Thoracic aorta (tissue), 2 donors: Measurements from ENCODE around the gene FAM163A. TPM values are rescaled to one million over a fixed set of nuclear protein-coding genes. Genes with fewer than 3 reads are reported as not detected.
"Not testable (repeated sequence)": the region's sequence is repeated elsewhere in the genome, so short reads cannot be mapped to it uniquely, and the experiment has no call there.

Experiments used
- ATAC-seq: fragments of 150-250 bp; one replicate; pipeline ENCODE4 v1.8.0; 2017; ENCODE audit warnings: low read depth; ENCODE audit not compliant: insufficient number of reproducible peaks, low FRiP score
- DNase-seq: peaks from one replicate; pipeline ENCODE4 v3.0.0-alpha.2; 2020; ENCODE audit warnings: low spot score
- H3K27ac ChIP-seq, 2 donors: fragments of 200-600 bp; sonication (generic); 1 replicate in 1 of 2; 2 replicates in 1 of 2; pipeline ENCODE4 v1.5.1; 2016; ENCODE audit warnings: mild to moderate bottlenecking in 2 of 2, moderate library complexity in 2 of 2
- H3K27me3 ChIP-seq: fragments of 200-600 bp; sonication (generic); replicated peaks from 2 replicates; pipeline ENCODE4 v1.6.0; 2016; ENCODE audit warnings: mild to moderate bottlenecking; ENCODE audit not compliant: insufficient read depth
- H3K36me3 ChIP-seq: fragments of 200-600 bp; sonication (generic); one replicate; pipeline ENCODE4 v1.5.1; 2016
- H3K4me1 ChIP-seq, 2 donors: fragments of 200-600 bp; sonication (generic); 1 replicate in 1 of 2; 2 replicates in 1 of 2; pipeline versions ENCODE4 v1.5.1 to v1.6.0; 2016; ENCODE audit warnings: low read depth in 2 of 2, mild to moderate bottlenecking in 1 of 2; ENCODE audit not compliant: control insufficient read depth in 1 of 2
- H3K4me3 ChIP-seq: fragments of 200-600 bp; sonication (generic); 2 replicates; pipeline ENCODE4 v1.5.1; 2016; ENCODE audit warnings: mild to moderate bottlenecking
- H3K9me3 ChIP-seq: fragments of 200-600 bp; sonication (generic); 2 replicates; pipeline ENCODE4 v1.5.1; 2016
- CTCF ChIP-seq: fragments of 200-600 bp; sonication (generic); IDR thresholded peaks from one replicate; pipeline ENCODE4 v1.5.1; 2019; ENCODE audit warnings: antibody characterized with exemption
- total RNA-seq, 2 donors: library from RNA; depleted of rRNA; stranded (reverse); fragments of >200 nt; gene quantifications; one replicate each; pipeline versions ENCODE4 v1.1.0 to v1.2.3, GENCODE V29; 2016

Gene FAM163A
- not detected for total RNA-seq

- H3K4me3 ChIP-seq = peak within 1 kb of the TSS; percentile 46
- DNase-seq (no peak), ATAC-seq (no peak)
- no peak within 1 kb of the TSS for H3K27ac ChIP-seq
- peaks cover 9% of the 10 kb centered on the region for H3K27me3 ChIP-seq
- no peaks in the 10 kb centered on the region for H3K9me3 ChIP-seq
- no peaks in the 10 kb centered on the region for H3K36me3 ChIP-seq
- no peak for TF ChIP-seq CTCF
- peaks cover 5 to 20% of the 10 kb centered on the region in 2 donors for H3K4me1 ChIP-seq
These were observed at the start of gene FAM163A for GRCh38 chr1:179742717-179743678. TSS of gene FAM163A (plus strand) at chr1:179743291. CDS start at chr1:179813098, 69,807 bp downstream.

GRCh38 chr1:179694530-179694929 lies 48.6 kb upstream of the FAM163A start:
- not testable (repeated sequence) for H3K27ac ChIP-seq, H3K9me3 ChIP-seq, DNase-seq, H3K4me3 ChIP-seq, H3K27me3 ChIP-seq, H3K36me3 ChIP-seq, ATAC-seq, H3K4me1 ChIP-seq

- ATAC-seq (no peak), DNase-seq (no peak)
- Histone ChIP-seq H3K9me3 (no peaks in the 10 kb centered on the region), H3K4me3 (no peak overlapping the region), H3K27ac (no peak overlapping the region), H3K36me3 (no peaks in the 10 kb centered on the region), H3K27me3 (no peaks in the 10 kb centered on the region), H3K4me1 (no peaks in the 10 kb centered on the region)
- no peak for TF ChIP-seq CTCF
These were observed 40.0 kb upstream of the FAM163A start for GRCh38 chr1:179702946-179703539.

- Histone ChIP-seq H3K36me3 (no peaks in the 10 kb centered on the region), H3K4me1 (no peaks in the 10 kb centered on the region), H3K9me3 (no peaks in the 10 kb centered on the region), H3K27me3 (no peaks in the 10 kb centered on the region), H3K27ac (no peak overlapping the region), H3K4me3 (no peak overlapping the region)
- ATAC-seq = no peak
- TF ChIP-seq CTCF = peak; percentile 61
- DNase-seq = no peak
These were observed 36.7 kb upstream of the FAM163A start for GRCh38 chr1:179706339-179706941.

GRCh38 chr1:179707406-179707805 lies 35.7 kb upstream of the FAM163A start:
- no peak for TF ChIP-seq CTCF
- no peaks in the 10 kb centered on the region for H3K9me3 ChIP-seq
- ATAC-seq = no peak

More at GRCh38 chr1:179707406-179707805, 35.7 kb upstream of the FAM163A start:
- no peak overlapping the region for H3K4me3 ChIP-seq
- no peaks in the 10 kb centered on the region for H3K36me3 ChIP-seq
- H3K27me3 ChIP-seq = no peaks in the 10 kb centered on the region
- H3K4me1 ChIP-seq = no peaks in the 10 kb centered on the region
- DNase-seq = no peak
- no peak overlapping the region for H3K27ac ChIP-seq
